GM18520 (cell line): ENCODE data around the gene SF3A2.

Experiments used
- ATAC-seq: cut with Tn5 transposase; IDR thresholded peaks from one replicate; pipeline ENCODE4 v1.9.1; 2021; ENCODE audit not compliant: unreplicated experiment

The SF3A2 gene

DNA sequence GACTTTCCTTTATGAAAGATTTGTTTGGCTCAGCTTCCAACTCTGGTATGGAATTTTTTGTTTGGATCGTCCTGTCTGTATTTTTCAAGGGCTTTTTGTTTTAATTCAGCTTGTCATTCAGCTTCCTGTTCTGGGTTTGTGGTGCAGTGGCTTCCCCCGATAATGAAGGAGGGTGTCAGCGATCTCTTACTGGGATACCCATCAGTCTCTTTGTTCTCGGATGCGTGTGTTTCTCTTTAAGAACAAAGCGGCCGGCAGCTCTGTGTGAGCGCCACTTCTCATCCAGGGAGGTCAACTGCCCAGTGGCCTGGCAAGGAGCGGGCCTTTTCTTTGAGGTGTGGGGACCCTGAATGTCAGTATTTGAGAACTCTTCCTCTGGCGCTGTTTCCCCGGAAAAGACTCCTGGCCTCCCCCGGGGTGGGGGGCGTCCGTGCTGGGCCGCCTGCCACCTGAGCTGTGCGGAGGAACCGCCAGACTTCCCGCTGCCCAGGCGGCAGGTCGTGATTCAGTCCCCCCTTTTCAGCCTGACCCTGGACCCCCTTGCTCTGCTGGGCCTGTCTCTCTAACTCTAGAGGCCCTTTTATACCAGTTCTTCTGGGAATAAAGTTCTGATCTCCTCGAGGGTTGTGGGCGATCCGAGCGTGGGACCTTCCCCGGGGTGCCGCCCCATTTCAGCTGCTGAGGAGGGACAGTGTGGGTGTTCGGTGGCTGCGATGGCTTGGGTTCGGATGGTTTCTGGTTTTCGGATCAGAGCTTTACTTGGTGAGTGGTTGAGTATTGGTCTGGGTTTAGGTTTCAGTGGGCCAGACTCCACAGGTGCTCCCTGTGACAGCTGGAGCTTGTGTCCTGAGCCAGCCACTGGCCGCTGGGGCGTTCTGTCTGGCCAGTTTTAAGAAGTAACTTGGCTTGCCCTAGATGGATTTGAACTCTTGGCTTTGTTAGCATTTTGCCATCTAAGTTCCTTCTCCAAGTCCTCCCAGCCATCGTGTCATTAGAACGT is 3.4 kb downstream of the SF3A2 start:
- no peak for ATAC-seq

DNA sequence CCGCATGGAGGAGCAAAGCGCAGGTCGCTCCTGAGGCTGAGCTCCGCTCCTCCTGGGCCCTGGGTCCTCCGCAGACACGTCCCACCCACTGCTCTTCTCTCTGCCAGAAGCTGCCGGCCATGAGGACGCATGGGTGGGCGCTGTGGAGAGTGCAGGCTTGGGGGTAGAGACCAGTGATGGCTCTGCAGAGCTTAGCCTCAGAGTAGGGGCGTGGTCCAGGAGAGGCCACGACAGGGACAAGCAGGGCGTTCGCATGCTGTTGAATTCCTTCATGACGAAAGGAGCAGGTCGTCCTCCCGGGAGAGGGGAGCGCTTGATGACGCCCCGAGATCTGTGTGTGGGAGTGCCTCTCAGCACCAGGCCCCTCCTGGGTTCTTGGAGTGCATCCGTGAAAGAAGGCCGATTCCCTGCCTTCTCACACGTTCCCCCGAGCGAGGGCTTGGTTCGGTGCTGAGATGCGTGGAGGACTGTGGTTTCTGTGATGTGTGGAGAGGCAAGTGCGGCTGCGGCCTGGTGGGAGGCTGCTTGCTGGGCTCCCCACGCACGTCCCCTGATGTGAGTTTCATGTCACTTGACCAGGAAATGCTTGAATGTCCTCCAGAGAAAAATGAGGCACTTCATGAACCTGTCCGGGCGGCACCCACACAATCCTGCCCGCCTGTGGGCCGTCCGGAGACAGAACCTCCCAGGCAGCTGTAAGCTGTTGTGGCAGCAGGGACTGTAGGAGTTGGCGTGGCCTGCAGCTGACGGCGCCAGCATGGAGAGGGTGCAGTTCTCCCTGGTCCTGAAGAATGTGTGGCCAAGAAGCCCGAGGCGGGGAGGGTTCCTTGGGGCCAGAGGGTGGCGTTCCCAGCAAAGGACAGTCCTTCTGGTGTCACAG is 4.5 kb downstream of the SF3A2 start:
- no peak for ATAC-seq

DNA sequence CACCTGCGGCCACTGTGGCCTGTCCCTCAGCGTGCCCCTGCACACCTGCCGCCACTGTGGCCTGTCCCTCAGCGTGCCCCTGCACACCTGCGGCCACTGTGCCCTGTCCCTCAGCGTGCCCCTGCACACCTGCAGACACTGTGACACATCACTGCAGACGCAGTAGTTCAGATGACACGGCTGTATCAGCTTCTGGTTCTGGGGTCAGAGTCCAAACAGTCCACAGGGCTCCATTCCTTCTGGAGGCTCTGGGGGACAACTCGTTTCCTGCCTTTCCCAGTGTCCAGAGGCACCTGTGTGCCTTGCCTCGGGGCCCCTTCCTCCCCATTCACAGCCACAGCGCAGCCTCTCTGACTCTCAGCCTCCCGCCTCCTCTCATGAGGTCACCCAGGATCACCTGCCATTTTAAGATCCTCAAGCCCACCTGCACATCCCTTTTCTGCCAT is 5.5 kb downstream of the SF3A2 start:
- ATAC-seq = no peak

DNA sequence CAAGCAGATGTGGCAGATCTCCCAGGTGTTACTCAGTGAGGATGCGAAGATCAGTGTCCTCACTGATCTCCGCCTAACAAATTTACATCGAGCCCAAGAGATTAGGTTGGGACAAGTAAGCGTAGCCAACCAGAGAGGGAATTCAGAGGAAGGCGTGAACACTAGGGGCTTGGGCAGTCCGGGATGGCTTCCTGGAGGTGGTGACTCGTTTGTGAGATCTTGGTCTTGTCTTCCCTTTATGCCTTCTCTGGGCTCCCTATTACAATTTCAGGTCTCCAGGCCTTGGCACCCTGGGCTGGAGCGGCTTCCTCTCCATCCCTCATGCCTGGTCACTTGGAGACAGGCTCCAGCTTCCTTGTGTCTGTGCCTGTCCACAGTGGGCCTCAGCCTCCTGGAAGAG is 6.2 kb downstream of the SF3A2 start:
- ATAC-seq = no peak

DNA sequence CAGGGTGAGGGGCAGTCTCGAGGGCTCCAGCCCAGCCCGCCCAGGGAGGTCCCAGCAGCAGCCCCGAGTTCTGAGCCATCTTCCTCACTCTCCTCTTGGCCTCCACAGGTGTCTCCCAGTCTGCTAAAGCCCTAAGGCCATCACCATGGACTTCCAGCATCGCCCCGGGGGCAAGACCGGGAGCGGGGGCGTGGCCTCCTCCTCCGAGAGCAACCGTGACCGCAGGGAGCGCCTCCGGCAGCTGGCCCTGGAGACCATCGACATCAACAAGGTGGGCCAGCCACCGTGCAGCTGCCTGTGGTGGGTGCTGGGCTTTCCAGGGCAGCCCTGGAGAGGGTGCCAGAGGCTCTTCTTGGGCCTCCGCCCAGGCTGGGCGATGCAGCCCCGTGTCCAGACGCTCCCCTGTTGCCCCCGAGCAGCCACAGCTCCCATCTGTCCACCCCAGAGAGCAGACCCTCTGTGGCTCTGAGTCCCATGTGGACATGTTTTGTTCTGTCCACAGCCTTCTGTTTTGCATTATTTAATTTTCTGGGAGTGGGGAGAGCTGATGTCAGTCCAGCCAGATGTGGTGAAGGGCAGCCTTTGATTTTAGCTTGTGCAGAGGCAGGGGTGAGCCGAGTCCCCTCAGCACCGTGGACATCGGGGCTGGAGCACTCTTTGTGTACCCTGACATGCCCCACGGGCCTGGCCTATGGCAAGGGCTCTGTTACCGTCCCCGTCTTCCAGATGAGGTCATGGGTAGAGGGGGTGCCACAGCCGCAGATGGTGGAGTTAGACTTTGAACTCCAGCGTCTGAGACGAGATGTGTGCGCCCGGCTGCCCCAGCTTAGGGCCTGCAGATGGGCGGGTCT is 6.9 kb downstream of the SF3A2 start:
- no peak for ATAC-seq

DNA sequence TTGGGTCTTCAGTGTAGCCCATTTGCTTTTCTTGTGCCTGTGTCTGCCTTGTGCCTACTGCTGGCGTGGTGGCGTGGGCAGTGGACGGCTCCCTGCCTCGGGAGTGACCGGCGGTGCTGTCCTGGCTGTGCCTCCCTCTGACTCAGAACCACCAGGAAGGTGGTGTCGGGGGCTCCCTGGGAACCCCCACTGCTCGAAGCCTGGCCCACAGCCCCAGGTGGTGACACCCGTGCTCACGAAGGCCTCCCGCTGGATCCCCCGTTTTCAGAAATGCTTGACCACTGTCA is 7.4 kb downstream of the SF3A2 start:
- no peak for ATAC-seq

DNA sequence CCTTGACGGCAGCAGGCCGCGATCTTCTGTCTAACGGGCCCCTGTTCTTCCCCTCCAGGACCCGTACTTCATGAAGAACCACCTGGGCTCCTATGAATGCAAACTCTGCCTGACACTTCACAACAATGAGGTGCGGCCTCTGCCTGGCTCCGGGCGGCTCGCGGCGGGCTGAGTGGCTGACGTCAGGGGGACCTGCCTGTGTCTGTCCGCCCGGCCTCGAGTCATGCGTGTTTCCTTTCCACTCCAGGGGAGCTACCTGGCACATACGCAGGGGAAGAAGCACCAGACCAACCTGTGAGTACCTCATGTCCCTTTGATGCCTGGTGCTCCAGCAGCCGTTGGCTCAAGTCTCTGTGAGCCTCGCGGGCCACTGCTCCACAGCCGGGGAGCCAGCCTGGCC is 7.9 kb downstream of the SF3A2 start:
- ATAC-seq = no peak

DNA sequence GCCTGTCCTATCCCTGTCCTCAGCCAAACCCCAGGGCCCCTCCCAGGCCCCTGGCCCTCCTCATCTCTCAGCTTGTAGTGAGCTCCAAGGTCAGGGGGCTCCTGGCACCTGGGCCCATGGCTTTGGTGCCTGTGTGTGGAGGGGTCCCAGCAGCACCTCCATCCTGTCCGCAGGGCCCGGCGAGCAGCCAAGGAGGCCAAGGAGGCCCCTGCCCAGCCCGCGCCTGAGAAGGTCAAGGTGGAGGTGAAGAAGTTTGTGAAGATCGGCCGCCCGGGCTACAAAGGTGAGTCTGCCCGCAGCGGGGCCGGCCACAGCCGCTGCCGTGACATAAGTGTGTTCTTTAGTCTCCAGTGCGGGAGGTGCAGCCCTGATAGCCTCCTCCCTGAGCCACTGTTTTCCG is 8.6 kb downstream of the SF3A2 start:
- ATAC-seq = no peak

DNA sequence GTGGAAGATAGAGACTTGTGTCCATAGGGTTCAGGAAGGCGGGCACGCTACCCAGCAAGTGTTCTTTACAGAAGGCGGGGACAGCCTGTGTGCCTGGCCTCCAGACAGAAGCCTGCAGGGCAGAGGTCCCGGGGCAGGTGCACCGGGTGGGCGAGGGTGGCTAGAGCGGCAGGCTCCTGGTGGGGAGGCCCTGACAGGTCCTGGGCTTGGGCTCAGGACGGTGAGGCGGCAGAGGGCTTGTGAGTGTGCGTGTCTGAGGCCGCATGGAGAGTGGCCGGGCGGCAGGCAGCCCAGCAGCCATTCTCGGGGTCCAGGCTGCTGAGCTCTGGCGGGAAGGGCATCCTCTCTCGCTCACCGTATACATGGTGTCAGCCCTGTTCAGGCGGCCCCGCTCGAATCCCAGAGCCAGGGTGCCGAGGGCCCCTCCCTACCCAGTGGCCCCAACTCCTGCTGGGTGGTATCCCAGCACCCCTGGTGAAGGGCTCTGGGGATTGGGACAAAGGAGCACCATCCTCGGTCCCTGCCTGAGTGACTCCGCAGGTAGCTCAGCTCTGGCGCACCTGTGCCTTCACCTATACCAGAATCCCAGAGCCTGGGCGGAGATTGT is 9.5 kb downstream of the SF3A2 start:
- no peak for ATAC-seq

DNA sequence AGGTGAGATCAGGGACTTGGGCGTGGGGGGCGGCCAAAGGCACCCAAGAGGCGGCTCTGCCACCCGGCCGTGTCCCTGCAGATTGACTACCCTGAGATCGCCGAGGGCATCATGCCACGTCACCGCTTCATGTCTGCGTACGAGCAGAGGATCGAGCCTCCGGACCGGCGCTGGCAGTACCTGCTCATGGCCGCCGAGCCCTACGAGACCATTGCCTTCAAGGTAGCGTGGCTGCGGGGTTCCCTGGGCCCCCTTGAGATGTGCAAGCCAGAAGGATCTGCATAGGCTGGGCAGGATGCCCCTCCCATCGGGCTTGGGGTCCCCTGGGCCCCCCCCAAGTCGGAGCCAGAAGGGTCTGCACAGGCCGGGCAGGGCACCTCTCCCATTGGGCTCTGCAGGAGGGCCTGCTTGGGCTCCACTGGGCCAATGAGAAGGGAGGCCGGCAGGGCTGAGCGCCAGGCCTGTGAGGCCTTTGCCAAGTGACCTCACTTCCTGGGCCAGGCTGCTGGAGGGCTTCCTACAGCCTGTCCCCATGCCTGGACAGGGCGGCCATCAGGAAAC is 10.3 kb downstream of the SF3A2 start:
- no peak for ATAC-seq

DNA sequence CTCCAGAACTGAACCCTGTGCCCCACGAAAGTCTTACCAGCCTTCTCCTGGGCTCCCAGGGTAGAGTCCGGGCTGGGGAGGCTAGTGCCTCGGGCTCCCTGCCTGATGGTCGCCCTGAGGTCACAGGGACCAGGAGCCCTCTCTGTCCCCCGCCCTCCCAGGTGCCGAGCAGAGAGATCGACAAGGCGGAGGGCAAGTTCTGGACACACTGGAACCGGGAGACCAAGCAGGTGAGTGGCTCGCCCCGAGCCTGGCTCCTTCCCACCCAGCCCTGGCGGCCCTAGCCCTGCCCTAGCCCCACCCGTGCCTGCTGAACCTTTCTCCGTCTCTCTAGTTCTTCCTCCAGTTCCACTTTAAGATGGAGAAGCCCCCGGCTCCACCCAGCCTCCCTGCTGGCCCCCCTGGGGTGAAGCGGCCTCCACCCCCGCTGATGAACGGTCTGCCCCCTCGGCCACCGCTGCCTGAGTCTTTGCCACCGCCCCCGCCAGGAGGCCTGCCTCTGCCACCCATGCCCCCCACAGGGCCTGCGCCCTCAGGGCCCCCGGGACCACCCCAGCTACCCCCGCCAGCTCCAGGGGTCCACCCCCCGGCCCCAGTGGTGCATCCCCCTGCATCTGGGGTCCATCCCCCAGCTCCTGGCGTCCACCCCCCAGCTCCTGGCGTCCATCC is 10.9 kb downstream of the SF3A2 start:
- no peak for ATAC-seq

DNA sequence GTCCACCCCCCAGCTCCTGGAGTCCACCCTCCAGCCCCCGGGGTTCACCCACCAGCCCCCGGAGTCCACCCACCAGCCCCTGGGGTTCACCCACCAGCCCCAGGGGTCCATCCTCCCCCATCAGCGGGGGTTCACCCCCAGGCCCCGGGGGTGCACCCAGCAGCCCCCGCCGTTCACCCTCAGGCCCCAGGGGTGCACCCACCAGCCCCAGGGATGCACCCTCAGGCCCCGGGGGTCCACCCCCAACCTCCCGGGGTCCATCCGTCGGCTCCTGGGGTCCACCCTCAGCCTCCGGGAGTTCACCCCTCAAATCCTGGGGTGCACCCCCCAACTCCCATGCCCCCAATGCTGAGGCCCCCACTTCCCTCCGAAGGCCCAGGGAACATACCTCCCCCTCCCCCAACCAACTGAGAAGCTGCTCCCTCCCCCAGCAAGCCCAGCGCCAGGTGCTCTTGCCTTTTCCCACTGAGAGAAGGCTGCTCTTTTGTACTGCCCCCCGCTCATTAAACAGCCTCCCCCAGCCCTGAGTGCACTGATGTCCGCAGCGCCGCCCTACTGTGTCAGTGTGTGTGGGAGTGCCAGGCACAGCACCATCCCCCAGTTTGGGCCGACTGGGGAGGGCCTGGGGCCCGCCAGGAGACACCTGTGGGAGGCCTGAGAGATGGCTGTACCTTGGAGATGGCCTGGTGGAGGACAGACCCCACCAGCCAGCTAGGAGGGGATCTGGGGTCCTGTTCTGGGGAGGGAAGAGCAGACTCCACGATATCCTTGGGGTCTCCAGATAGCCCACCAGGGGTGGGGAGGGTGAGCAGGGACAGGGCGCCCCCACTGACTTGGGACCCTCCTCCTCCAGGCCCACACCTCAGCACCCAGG is 11.7 kb downstream of the SF3A2 start:
- ATAC-seq = no peak

DNA sequence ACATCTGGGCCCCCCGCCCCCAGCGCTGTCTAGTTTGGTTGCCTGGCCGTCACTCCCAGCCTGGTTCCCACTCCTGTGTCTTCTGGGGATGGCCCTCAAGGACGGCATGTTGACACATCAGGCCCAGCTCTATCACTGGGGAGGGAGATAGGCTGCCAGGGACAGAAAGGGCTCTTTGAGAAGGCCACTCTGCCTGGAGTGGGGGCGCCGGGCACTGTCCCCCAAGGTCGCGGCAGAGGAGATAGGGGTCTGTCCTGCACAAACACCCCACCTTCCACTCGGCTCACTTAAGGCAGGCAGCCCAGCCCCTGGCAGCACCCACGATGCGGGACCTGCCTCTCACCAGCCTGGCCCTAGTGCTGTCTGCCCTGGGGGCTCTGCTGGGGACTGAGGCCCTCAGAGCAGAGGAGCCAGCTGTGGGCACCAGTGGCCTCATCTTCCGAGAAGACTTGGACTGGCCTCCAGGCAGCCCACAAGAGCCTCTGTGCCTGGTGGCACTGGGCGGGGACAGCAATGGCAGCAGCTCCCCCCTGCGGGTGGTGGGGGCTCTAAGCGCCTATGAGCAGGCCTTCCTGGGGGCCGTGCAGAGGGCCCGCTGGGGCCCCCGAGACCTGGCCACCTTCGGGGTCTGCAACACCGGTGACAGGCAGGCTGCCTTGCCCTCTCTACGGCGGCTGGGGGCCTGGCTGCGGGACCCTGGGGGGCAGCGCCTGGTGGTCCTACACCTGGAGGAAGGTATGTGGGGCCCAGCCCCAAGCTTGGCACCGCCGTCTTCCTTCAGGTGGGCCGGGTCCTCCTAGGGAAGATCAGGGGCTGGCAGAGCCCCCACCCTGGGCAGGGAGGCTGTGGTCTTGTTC is 12.6 kb downstream of the SF3A2 start, which contains the start of gene AMH:
AMH (plus strand) TSS at position 314 of the 857 bp plus-strand sequence; CDS start at position 324, 10 bp downstream.
- no peak for ATAC-seq

DNA sequence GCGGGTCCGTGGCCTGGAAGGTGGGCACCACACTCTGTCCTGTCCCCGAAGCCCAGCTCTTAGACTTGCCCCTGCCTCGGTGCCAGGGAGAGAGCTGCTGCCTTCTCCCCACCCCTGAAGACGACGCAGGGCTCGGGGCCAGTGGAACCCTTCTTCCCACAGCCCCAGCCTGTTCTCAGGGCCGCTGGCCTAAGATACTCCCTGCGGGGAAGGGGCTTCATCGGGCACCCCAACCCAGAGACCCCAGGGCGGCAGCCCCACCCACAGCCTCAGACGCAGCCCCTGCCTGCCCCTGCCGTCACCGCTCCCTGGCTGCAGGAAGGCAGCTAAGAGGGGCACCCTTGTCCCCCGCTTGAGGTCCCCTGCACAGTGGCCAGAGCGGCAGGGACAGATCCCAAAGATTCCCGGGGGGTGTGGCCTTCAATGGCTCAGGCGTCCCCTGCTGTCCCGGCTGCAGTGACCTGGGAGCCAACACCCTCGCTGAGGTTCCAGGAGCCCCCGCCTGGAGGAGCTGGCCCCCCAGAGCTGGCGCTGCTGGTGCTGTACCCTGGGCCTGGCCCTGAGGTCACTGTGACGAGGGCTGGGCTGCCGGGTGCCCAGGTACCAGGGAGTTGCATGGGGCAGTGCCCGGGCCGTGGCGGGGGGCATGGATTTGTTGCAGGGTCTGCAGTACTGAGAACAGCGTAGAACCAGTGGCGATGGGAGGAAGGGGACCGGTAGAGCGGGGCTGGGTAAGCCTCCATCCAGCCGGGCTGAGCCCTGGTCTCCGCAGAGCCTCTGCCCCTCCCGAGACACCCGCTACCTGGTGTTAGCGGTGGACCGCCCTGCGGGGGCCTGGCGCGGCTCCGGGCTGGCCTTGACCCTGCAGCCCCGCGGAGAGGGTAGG is 13.5 kb downstream of the SF3A2 start:
- no peak for ATAC-seq

DNA sequence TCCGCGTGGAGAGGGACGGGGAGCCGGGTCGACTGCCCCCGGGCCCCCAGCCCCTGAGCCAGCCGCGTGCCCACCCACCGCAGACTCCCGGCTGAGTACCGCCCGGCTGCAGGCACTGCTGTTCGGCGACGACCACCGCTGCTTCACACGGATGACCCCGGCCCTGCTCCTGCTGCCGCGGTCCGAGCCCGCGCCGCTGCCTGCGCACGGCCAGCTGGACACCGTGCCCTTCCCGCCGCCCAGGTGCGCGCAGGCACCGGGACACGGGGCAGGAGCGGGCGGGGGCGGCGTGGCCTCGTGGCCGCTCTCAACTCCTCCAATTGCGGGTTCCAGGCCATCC is 14.1 kb downstream of the SF3A2 start:
- ATAC-seq = no peak

DNA sequence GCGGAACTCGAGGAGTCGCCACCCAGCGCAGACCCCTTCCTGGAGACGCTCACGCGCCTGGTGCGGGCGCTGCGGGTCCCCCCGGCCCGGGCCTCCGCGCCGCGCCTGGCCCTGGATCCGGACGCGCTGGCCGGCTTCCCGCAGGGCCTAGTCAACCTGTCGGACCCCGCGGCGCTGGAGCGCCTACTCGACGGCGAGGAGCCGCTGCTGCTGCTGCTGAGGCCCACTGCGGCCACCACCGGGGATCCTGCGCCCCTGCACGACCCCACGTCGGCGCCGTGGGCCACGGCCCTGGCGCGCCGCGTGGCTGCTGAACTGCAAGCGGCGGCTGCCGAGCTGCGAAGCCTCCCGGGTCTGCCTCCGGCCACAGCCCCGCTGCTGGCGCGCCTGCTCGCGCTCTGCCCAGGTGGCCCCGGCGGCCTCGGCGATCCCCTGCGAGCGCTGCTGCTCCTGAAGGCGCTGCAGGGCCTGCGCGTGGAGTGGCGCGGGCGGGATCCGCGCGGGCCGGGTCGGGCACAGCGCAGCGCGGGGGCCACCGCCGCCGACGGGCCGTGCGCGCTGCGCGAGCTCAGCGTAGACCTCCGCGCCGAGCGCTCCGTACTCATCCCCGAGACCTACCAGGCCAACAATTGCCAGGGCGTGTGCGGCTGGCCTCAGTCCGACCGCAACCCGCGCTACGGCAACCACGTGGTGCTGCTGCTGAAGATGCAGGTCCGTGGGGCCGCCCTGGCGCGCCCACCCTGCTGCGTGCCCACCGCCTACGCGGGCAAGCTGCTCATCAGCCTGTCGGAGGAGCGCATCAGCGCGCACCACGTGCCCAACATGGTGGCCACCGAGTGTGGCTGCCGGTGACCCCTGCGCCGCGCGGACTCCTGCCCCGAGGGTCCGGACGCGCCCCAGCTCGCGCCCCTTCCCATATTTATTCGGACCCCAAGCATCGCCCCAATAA is 14.8 kb downstream of the SF3A2 start:
- no peak for ATAC-seq
